ENCODE results near the gene DHX34.

Gene DHX34

DNA sequence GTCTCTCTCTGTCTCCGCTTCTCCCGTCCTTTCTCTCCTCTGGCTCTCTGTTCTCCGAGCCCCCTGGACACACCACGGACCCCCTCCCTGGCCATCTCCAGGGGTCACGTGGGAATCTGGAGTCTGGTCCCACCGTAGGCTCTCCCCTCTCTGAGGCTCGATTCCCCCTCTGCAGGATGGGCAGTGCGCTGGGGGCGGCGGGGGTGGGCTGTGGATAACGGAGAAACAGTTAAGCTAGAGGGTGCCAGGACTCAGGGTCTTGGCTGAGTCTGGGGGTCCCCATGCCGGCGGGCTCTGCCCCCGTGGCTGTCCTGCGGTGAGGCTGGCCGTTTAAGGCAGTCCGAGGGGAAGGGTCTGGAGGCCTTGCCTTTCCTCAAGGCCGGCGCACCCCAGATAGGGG is 70.7 kb downstream of the DHX34 start:
- DNase-seq, result no peak

DNA sequence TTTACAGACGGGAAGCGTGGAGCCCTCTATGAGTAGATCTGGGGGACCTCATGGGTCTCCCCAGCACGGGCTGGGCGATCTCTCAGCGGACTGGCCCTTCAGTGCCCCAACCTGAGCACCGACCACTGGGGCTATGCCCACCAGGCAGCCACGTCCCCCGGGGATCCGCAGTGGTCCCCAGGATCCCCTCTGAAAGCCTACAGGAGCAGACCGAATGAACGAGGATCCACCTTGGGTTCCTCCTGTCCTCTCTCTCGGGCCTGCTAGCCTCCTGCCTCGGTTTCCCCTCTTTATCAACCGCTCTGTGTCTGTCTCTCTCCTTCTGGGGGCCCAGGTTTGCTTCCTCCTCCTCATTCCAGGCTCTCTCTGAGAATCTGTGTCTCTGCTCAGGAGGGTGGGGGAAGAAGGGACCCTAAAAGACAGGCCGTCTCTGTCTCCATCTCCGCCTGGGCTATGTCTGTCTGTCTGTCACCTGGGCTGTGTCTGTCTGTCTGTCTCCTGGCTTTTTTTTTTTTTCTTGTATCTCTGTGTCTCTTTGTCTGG is 72.2 kb downstream of the DHX34 start:
- DNase-seq, result no peak

DNA sequence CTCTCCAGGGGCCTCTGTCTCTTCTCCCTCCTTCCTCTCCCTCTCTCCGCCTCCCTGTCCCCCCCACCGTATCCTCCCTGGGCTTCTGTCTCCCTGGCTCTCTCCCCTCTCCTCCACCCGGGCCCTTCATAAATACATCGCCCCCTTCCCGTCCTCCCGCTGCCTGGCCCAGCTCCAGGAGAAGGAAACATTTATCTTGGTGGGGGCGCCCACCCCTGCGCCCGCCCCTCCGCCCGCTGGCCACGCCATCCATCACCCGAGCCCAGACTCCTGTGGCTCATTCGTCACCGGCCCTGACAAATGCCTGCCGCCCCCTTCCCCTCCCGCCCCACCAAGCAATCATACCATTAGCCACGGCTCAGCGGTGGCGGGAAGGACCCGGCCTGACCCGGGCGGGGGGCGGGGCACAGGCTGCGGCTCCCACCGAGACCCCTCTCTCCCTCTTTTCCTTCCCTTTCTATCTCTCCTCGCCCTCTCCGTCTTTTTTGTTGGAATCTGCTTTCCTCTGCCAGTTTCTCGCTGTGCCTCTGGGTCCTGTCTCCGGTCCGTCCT is 72.8 kb downstream of the DHX34 start:
- peak; percentile 63 for DNase-seq

DNA sequence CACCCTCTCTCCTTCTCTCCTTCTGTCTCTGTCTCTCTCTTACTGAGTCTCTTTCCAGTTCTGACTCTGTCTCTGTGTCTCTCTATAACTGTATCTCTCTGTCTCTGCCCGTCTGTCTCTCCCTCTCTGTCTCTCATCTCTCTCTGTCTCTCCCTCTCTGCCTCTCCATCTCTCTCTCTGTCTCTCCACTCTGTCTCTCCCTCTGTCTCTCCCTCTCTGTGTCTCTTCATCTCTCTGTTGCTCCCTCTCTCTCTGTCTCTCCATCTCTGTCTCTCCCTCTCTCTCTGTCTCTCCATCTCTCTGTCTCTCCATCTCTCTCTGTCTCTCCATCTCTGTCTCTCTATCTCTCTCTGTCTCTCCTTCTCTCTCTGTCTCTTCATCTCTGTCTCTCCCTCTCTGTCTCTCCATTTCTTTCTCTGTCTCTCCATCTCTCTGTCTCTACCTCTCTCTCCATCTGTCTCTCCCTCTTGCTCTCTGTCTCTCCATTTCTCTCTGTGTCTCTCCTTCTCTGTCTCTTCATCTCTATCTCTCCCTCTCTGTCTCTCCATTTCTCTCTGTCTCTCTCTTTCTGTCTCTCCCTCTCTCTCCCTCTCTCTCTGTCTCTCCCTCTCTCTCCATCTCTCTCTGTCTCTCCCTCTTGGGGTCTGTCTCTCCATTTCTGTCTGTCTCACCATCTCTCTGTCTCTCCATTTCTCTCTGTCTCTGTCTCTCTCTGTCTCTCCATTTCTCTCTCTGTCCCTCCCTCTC is 73.5 kb downstream of the DHX34 start:
- no peak for DNase-seq

DNA sequence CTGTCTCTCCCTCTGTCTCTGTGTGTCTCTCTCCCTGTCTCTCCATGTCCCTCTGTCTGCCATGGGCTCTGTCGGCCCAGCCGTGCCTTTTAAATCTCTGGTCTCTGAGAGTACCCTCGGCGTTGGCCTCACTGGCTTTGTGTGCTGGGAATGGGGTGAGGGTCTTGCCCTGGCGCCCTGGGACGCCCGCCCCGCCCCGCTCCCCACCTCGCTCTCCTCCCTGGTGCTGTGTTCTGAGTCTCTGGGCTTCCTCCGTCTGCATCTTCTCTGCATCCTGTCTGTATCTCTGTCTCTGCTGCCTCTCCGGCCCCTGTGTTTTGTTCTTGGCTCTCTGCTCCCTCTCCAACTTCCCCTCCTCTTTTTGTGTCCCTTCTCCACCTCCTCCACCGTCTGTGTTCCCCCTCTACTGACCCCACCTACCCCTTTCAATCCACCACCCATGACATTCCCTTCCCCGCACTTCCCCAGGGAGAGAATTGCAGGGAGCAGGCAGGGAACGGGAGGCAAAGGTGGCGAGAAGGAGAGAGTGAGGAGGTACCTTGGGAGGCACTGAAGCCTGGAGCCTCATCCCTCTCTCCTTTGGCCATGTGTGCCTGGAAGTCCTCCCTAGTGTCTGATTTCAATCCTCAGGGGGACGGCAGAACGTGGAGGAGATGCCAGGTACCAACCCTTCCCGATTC is 74.2 kb downstream of the DHX34 start:
- DNase-seq, result no peak

DNA sequence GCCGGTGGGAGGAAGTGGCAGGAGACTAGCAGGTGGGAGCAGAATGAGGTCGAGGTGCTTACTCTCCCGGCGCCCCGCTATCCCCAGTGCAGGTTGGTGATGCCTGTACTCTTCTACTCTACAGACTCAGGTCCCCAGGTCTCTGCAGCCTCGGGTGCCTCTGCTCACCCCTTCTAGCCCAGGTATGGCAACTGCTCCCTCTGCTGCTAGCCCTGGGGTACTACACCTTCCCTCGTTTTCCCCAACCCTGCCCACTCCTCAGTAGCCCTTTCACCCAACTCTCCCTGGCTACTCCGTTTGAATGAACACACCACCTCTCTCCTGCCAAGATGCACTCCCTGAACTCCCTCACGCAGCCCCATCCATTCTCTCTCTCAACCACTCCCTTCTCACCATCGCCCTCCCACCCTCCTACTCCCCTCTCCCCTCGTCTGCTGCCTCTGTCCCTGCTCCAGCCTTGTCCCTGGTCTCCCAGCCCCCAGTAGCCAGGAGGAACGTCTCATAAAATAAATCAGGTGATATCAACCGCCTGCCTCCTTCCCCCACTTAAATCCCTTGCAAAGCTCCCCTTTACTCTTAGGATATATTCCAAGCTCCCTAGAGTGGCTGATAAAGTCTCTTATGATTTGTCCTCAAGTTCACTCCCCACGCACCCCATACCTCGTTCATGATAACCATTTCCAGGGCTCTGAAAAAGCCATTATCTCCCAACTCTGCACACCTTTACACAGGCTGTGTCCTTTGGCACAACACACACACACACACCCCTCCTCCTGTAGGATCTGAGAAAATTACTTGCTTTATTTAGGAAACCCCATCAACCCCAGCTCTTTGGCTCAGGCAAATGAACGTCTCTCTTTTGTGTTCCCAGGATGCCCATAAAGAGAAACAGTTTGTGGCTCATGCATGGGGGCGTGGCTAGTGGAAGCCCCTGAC is 78.4 kb downstream of the DHX34 start:
- DNase-seq, result peak; percentile 79

DNA sequence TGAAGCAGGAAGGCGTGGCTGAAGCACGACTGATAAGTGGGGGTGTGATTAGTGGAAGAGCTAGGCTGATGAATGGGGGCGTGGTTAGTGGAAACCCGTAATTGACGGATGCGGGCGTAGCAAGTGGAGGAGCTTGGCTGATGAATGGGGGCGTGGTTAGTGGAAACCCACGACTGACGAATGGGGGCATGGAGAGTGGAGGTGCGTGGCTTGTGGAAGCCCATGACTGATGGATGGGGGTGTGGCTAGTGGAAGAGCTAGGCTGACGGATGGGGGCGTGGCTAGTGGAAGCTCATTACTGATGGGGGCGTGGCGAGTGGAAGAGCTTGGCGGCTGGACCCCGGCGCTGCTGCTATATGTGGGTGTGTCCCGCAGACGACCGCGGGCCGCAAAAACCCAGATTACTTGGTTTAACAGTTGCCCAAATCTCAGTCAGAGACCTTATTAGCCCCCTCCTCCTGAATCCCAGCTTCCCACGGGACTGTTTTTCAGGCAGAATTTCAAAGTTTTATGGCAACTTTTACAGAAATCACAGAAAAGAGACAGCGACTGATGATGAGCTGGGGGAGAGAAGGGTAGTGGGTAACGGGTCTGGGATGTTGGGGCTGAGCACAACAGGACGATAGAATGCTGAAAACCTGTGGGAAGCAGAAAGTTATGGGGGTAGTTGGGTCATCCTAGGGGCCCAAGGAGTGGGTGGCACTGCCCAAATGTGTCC is 79.2 kb downstream of the DHX34 start:
- DNase-seq, result peak; percentile 100

DNA sequence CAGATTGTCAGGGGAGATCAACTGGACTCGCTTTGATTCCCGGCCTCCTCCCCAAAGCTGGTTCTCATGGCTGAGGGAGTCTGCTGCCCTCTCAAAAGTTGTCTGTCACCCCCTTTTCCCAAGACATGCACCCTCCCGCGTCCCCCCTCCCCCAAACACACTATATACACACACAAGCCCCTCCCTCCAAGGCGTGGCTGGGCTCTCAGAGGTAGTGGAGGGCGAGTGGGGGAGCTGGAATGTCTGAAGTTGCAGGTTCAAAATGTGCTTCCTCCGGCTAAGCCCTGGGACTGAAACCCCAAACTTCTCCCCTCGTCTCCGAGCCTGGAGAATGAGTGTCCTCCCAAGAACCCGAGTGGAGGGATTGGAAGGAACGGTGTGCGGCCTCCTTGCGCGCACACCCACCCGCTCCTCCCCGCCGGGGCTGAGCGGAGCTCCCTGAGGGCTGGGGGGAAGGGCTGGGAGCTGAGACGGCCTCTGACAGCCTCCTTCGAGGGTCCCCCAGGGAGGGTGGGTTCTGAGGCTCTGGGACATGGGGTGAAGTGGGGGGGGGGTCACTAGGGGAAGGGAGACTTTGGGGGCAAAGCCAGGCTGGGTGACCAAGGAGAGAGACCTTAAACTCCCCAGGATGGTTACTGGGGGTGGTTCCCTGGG is 80.2 kb downstream of the DHX34 start:
- no peak for DNase-seq

DNA sequence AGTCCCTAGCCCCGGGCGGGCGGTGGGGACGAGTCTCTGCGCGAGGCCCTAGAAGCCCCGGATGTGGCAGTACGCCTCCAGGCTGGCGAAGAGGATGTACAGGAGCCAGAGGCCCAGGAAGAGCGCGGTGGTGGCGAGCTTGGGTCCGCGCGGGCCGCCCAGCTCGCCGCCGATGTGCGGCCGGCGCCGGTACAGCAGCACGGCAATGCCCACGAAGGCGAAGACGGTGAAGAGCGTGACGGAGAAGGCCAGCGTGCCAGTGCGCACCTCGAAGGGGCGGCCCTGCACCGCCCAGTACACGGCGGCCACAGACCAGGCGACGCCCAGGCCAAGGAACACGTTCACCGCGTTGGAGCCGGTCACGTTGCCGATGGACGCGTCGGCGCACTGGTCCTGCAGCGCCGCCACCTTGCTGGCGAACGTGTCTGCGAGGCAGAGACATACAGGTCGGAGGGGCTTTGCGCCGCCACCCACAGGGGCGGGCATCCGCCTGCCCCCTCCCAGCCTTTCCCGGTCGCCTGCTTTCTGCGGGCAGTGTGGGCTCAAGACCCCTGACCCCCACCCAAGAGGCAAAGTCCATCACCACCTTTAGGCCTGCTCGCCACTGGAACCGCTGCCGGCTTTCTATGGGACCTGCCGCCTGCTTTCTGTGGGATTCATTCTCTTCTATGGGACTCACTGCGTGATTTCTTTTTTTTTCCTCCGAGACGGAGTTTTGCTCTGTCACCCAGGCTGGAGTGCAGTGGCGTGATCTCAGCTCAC is 81.1 kb downstream of the DHX34 start:
- no peak for DNase-seq

DNA sequence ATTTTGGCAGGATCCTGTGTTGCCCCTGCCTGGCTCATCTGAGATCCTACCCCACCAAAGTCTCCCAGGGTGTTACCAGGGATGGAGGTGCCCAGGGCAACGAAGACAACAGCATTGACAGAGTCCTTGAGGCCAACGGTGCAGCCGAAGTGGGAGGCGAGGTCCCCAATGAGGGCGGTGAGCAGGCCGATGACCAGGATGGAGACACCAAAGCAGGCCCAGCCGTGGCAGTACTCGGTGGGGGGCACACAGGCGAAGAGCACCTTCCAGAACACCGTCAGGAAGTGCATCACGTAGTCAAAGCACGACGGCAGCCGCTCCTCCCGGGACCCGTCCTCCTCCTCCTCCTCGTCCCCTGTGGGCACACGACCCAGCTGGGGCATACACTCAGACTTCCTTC is 83.0 kb downstream of the DHX34 start:
- DNase-seq, result no peak
